ENCODE results near the gene TCFL5. TPM values are rescaled to one million over a fixed set of nuclear protein-coding genes. Genes with fewer than 3 reads are reported as not detected.

The TCFL5 gene
- total RNA-seq, 1 donor from 2014 or later = 5.7 TPM

- no peak for TF ChIP-seq CTCF (conservative IDR thresholded peaks at IDR 0.05; ENCODE audit: low read depth, low read length)
- H3K4me3 ChIP-seq (ENCODE audit: low read depth, low read length) = no peak overlapping the region
- no peak for DNase-seq (ENCODE audit: low read depth)
These were observed 2.6 kb upstream of the TCFL5 start for GRCh38 chr20:62864207-62864606.

- H3K4me3 ChIP-seq (ENCODE audit: low read depth, low read length) = peak overlapping the region; percentile 50
- no peak for DNase-seq (ENCODE audit: low read depth)
- TF ChIP-seq CTCF (conservative IDR thresholded peaks at IDR 0.05; ENCODE audit: low read depth, low read length) = no peak
These were observed 514 bp downstream of the TCFL5 start for GRCh38 chr20:62860924-62861691.

GRCh38 chr20:62860391-62860923 is 1.2 kb downstream of the TCFL5 start:
- DNase-seq (ENCODE audit: low read depth) = no peak
- no peak for TF ChIP-seq CTCF (conservative IDR thresholded peaks at IDR 0.05; ENCODE audit: low read depth, low read length)

GRCh38 chr20:62859721-62860120 is 1.9 kb downstream of the TCFL5 start:
- H3K4me3 ChIP-seq (ENCODE audit: low read depth, low read length) = no peak overlapping the region
- DNase-seq (ENCODE audit: low read depth) = no peak
- TF ChIP-seq CTCF (conservative IDR thresholded peaks at IDR 0.05; ENCODE audit: low read depth, low read length) = no peak

More at GRCh38 chr20:62860391-62860923, 1.2 kb downstream of the TCFL5 start:
- peak overlapping the region; percentile 50 for H3K4me3 ChIP-seq (ENCODE audit: low read depth, low read length)

- DNase-seq (ENCODE audit: low read depth) = no peak
- no peak for TF ChIP-seq CTCF (conservative IDR thresholded peaks at IDR 0.05; ENCODE audit: low read depth, low read length)
- no peak overlapping the region for H3K4me3 ChIP-seq (ENCODE audit: low read depth, low read length)
These were observed 3.4 kb downstream of the TCFL5 start for GRCh38 chr20:62858058-62858830.

- TF ChIP-seq CTCF (conservative IDR thresholded peaks at IDR 0.05; ENCODE audit: low read depth, low read length) = no peak
- DNase-seq (ENCODE audit: low read depth) = no peak
- H3K4me3 ChIP-seq (ENCODE audit: low read depth, low read length) = no peak overlapping the region
These were observed 4.5 kb downstream of the TCFL5 start for GRCh38 chr20:62856931-62857619.
